HuH-7 (cell line): ENCODE measurements around the gene TOMM40L.
"Not testable (repeated sequence)": the region's sequence is repeated elsewhere in the genome, so short reads cannot be mapped to it uniquely, and the experiment has no call there.

Experiments used
- DNase-seq: peaks from one replicate; pipeline ENCODE4 v3.0.0; 2011; ENCODE audit warnings: low spot score

Gene TOMM40L

GRCh38 chr1:161257109-161257508 is 31.2 kb downstream of the TOMM40L start:
- not testable (repeated sequence) for DNase-seq

DNA sequence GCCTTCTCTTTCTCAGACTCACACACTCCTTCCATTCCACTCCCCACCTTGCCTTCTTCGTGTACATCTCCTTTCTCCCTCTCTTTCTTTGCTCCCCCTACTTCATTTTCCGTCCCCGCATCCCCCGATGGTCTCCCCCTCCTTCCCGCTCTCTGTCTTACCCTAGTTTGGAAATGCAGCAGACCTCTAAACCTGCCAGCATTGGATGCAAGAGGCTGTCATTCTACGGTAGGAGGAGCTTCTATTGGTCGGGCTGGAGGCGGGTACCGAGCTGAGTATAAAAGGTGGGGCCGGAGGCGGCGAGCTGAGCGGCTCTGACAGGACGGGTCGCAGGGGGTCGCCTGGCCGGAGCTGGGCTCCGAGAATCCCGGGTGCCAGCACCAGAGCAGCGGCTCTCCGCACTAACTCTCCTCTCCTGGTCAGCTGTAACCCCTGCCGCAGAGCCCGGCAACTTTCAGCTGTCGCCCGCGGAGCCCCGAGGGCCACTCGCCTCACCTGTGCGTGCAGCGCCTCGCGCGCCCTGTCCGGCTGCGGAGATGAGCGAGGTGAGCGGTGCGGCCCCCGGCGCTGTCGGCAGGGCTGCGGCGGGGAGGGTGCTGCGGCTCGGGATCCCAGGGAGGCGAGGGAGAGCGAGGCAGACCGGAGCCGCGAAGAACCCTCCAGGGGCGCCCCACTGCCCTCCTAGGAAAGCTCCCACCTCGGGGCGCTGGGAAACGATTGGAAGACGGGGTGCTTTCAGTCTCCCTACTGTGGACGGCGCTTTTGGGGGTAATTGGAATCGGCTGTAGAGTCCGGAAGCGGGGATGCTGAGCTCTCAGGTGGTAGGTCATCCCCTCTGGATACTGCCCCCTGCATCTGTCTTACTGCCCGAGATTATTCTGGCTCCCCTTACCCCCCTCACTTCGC is 32.8 kb downstream of the TOMM40L start, which contains the start of gene PCP4L1:
PCP4L1 (plus strand) TSS at position 307 of the 906 bp plus-strand sequence; CDS start at position 537, 230 bp downstream.
- DNase-seq, result no peak

GRCh38 chr1:161259345-161259702 is 33.5 kb downstream of the TOMM40L start:
- DNase-seq, result no peak

DNA sequence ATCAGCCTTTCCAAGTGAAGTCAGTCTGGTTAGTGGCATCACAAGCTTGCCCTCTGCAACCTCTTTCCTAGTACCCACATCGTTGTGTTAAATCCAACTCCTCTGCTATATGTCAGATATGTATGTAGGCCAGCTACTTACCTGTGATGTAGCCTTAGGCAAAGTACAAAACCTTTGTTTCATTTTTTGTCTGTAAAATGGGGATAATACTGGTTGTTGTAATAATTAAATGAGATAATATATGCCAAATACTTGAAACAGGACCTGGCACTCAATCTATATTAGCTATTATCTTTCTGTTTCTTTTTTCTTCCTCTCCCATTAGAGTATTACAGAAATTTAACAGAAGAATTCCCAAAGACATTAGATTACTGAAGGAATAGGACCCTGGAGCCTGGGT is 33.9 kb downstream of the TOMM40L start:
- no peak for DNase-seq

DNA sequence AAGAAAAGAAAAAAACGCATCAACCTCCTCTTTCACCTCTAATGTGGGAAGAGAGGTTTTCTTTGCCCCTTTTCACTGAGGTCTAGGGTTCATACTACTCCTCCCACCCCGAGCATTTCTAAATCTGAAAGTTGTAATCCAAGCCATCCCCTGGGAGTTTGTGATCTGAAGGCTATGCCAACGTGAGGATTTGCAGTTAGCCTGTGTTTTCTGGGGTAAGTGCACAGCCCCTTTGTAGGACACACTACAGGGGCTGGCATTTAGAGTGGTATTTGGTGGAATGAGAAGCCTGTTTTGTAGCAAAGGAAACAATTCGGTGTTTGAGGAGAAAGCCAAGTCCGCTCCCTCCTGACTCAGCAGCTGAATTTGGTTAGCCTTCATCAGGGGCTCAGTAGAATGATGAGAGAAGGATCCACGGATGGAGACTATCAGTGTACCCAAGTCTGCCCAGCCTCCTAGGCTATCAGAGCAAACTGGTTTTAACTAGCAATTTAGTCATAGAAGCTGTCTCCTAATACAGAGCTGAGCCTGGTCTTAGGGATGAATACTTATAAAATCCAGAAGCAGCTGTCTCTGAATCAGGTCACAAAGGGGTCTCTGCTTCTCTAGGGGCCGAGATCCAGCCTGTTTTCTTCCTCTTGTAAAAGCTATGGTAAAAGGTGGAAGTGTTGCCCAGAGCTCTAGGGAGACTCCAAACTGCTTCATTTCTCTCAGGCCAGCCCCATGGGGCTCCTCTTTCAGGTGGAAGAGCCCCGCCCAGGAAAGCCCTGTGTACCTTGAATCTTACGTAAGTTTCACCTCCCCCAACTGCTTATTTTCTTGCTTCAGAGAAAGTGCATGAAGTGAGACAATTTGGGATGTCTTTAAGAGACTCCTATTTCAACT is 34.8 kb downstream of the TOMM40L start:
- DNase-seq, result no peak

GRCh38 chr1:161261261-161262235 is 35.7 kb downstream of the TOMM40L start:
- no peak for DNase-seq

DNA sequence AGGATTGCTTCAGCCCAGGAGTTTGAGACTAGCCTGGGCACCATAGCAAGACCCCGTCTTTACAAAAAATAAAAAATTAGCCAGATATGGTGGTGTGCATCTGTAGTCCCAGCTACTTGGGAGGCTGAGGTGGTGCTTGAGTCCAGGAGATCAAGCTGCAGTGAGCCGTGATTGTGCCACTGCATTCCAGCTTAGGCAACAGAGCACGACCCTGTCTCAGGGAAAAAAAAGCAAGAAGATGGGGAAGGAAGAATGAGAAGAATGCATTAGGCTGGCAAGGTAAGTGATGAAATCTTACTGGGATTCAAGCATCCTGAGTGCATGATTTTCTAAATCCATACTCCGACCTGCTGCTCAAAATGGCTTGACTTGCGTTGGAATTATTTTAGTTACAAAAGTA is 39.4 kb downstream of the TOMM40L start:
- no peak for DNase-seq

- no peak for DNase-seq
These were observed 40.3 kb downstream of the TOMM40L start for GRCh38 chr1:161266202-161266601.

DNA sequence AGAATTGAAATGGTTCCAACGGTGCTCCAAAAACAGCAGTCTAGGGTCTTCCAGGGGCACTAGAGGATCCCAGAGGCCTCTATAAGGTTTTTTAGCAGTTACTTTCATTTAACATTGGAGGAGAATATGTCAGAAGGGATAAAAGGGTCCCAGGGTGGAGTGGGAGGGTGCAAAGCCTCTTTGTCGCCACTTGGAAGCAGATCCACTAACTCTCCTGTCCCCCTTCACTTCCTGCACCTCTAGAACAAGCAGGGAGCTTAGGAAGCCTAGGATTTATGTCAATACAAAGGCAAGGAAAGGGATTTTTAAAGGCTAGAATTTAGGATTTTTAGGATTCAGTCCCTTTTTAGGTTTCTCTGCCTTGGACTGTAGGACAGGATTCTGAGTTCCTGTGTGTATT is 41.0 kb downstream of the TOMM40L start:
- no peak for DNase-seq

GRCh38 chr1:161267321-161267720 is 41.5 kb downstream of the TOMM40L start:
- DNase-seq, result no peak

DNA sequence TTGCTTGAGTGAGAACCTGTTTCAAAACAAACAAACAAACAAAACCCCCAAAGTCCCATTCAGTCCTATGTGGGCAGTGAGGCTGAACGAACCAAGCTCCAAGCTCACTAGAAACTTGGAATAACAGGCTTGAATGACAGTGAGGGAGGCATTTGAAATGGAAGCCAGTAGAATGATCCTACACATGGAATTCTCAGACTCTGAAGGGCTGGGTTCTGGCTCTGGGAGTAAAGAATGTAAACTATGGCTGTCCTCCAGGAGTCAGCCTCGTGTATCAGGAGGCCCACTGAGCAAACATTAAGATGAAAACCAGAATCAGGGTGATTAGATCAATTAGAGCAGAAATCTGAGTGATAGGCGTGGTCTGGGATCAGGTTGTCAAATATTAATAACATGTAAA is 47.5 kb downstream of the TOMM40L start:
- DNase-seq, result no peak

DNA sequence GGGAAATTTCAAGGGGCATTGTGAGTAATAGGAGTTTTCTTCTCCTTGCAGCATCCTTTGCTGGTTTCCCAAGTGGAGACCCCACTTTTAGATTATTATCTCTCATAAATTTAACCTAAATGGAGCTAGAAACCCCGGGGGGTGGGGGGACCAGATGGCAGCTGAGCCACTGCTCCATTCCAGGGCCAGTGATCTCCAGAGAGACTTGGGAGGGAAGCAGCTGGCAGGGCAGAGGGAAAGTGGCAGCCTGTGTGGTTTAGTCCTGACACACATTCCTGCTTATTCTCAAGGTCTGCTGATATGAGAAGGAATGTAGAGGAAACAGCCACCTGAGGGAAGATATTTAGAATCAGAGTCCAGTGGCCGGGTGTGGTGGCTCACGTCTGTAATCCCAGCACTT is 49.0 kb downstream of the TOMM40L start:
- no peak for DNase-seq
